Measurements from ENCODE around the gene CLDN6. TPM values are rescaled to one million over a fixed set of nuclear protein-coding genes. Genes with fewer than 3 reads are reported as not detected.

CLDN6 gene
- polyA plus RNA-seq, 1 experiment: 0.12 TPM

DNA sequence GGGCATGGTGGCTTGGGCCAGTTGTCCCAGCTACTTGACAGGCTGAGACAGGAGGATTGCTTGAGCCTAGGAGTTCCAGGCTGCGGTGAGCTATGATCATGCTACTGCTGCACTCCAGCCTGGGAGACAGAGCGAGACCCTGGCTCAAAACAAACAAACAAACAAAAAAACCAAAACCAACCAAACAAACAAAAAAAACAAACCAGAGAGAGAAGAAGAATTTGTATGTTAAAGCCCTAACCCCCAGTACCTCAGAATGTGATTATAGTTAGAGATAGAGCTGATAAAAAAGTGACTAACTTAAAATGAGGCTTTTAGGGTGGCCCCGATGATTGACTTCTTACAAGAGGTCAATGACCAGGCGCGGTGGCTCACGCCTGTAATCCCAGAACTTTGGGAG lies 26.7 kb upstream of the CLDN6 start:
- TF ChIP-seq, protein P1, sequence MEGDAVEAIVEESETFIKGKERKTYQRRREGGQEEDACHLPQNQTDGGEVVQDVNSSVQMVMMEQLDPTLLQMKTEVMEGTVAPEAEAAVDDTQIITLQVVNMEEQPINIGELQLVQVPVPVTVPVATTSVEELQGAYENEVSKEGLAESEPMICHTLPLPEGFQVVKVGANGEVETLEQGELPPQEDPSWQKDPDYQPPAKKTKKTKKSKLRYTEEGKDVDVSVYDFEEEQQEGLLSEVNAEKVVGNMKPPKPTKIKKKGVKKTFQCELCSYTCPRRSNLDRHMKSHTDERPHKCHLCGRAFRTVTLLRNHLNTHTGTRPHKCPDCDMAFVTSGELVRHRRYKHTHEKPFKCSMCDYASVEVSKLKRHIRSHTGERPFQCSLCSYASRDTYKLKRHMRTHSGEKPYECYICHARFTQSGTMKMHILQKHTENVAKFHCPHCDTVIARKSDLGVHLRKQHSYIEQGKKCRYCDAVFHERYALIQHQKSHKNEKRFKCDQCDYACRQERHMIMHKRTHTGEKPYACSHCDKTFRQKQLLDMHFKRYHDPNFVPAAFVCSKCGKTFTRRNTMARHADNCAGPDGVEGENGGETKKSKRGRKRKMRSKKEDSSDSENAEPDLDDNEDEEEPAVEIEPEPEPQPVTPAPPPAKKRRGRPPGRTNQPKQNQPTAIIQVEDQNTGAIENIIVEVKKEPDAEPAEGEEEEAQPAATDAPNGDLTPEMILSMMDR (IDR thresholded peaks at IDR 0.05; ENCODE audit: insufficient read depth, low read depth, low read length): no peak
- H3K27me3 ChIP-seq (ENCODE audit: control insufficient read depth, insufficient read depth, low read length): peaks cover 34% of the 10 kb centered on the region
- POLR2A ChIA-PET: interaction anchor here (0.6 kb wide), 1 partner anchor 25 kb away, joined by 3 read pairs; the partner anchor contains the start of gene TNFRSF12A
- no peaks in the 10 kb centered on the region for H3K36me3 ChIP-seq (ENCODE audit: control insufficient read depth, insufficient read depth, low read length)
- no peak overlapping the region for H3K4me3 ChIP-seq (ENCODE audit: low read depth, low read length)
- DNase-seq (ENCODE audit: low read depth): no peak
- CTCF ChIA-PET: interaction anchor here (1.3 to 8.1 kb wide), 3 partner anchors 15 to 87 kb away, joined by 3 to 97 read pairs (median 8); no protein-coding TSS in a partner anchor

GRCh38 chr16:3042376-3042775 lies 24.4 kb upstream of the CLDN6 start:
- no peak for DNase-seq (ENCODE audit: low read depth)
- ChIA-PET CTCF (interaction anchor here (0.7 to 8.1 kb wide), 3 partner anchors 13 to 89 kb away, joined by 3 to 97 read pairs (median 5); no protein-coding TSS in a partner anchor), POLR2A (no interaction called here)
- Histone ChIP-seq H3K36me3 (ENCODE audit: control insufficient read depth, insufficient read depth, low read length) (no peaks in the 10 kb centered on the region), H3K27me3 (ENCODE audit: control insufficient read depth, insufficient read depth, low read length) (peaks cover 37% of the 10 kb centered on the region), H3K4me3 (ENCODE audit: low read depth, low read length) (no peak overlapping the region)
- TF ChIP-seq, protein P1 (IDR thresholded peaks at IDR 0.05; ENCODE audit: insufficient read depth, low read depth, low read length): no peak

GRCh38 chr16:3038896-3039295 lies 20.9 kb upstream of the CLDN6 start:
- no peaks in the 10 kb centered on the region for H3K36me3 ChIP-seq (ENCODE audit: control insufficient read depth, insufficient read depth, low read length)
- peaks cover 43% of the 10 kb centered on the region for H3K27me3 ChIP-seq (ENCODE audit: control insufficient read depth, insufficient read depth, low read length)
- ChIA-PET POLR2A (interaction anchor here (0.7 kb wide), 1 partner anchor 74 kb away, joined by 3 read pairs; no protein-coding TSS in a partner anchor), CTCF (interaction anchor here (1.4 to 8.1 kb wide), 4 partner anchors 9 to 91 kb away, joined by 4 to 97 read pairs (median 8); no protein-coding TSS in a partner anchor)
- TF ChIP-seq, protein P1 (IDR thresholded peaks at IDR 0.05; ENCODE audit: insufficient read depth, low read depth, low read length): no peak
- no peak overlapping the region for H3K4me3 ChIP-seq (ENCODE audit: low read depth, low read length)
- DNase-seq (ENCODE audit: low read depth): no peak

DNA sequence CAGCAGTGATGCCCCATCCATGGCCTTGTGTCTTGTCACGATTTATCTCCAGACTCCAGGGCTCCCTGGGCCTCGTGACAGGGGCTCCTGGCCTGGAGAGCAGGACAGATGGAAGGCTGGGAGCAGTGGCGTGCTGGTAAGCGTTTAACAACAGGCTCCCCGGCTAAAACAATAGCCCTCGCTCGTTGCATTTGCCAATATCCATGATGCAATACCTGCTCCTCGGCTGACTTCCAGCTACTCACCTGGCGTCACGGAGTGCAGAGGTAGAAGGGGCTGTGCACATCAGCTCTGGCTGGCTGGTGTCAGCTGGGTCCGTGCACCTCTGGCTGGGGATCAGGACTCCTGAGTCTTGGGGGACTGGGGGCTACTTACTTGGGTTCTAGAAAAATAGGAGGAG lies 20.3 kb upstream of the CLDN6 start:
- no peak for DNase-seq (ENCODE audit: low read depth)

DNA sequence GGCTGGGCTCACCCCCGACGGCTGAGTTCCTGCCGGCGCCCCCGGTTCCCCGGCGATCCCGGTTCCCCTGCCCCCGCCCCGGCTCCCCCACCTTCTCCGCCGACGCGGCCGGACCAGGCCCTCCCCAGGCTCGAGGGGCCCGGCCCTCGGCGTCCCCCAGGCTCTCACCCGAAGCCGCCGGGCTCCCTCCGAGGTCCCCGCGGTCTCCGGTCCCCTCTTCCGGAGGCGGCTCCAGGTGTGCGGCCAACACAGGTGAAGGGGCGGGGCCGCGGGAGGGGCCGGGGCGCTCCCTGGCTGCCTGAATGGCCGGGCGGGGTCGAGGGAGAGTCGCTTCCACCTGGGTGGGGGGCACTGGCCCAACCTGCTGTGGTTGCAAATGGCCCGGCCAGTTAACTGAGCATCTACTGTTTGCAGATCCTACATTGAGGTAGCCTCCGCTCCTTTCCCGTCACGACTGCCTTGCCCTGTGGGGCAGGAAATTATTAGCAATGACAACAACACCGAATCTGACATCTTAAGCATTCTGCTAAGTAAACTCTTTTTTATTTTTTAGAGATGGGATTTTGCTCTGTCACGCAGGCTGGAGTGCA lies 18.8 kb upstream of the CLDN6 start, which contains the start of gene BICDL2:
Gene BICDL2 (minus strand): TSS at position 219 of the 590 bp plus-strand sequence. CDS start 1,448 bp downstream, outside the sequence.
- TF ChIP-seq, protein P1 (IDR thresholded peaks at IDR 0.05; ENCODE audit: insufficient read depth, low read depth, low read length): no peak
- Histone ChIP-seq H3K36me3 (ENCODE audit: control insufficient read depth, insufficient read depth, low read length) (no peaks in the 10 kb centered on the region), H3K27me3 (ENCODE audit: control insufficient read depth, insufficient read depth, low read length) (peaks cover 50% of the 10 kb centered on the region), H3K4me3 (ENCODE audit: low read depth, low read length) (no peak within 1 kb of the TSS)
- no peak for DNase-seq (ENCODE audit: low read depth)
- CTCF ChIA-PET: interaction anchor here (1.3 to 1.8 kb wide), 3 partner anchors 9 to 22 kb away, joined by 3 to 4 read pairs (median 4); no protein-coding TSS in a partner anchor
- POLR2A ChIA-PET: no interaction called here

More for the DNA sequence above, 20.3 kb upstream of the CLDN6 start:
- peaks cover 47% of the 10 kb centered on the region for H3K27me3 ChIP-seq (ENCODE audit: control insufficient read depth, insufficient read depth, low read length)
- ChIA-PET CTCF (interaction anchor here (1.4 to 8.1 kb wide), 5 partner anchors 8 to 91 kb away, joined by 4 to 97 read pairs (median 5); no protein-coding TSS in a partner anchor), POLR2A (no interaction called here)
- no peak overlapping the region for H3K4me3 ChIP-seq (ENCODE audit: low read depth, low read length)
- H3K36me3 ChIP-seq (ENCODE audit: control insufficient read depth, insufficient read depth, low read length): no peaks in the 10 kb centered on the region
- TF ChIP-seq, protein P1 (IDR thresholded peaks at IDR 0.05; ENCODE audit: insufficient read depth, low read depth, low read length): no peak
